B cell (primary cell): ENCODE measurements around the gene RNF141. TPM values are rescaled to one million over a fixed set of nuclear protein-coding genes. Genes with fewer than 3 reads are reported as not detected.

Experiments used
- ATAC-seq: fragments of 200-7000 bp; cut with Tn5 transposase; one replicate; pipeline ENCODE4 v1.10.0; 2021; ENCODE audit warnings: low read depth, mild to moderate bottlenecking, moderate number of reproducible peaks, moderate library complexity
- CTCF ChIA-PET: fragments of 350-600 bp; sonication (Branson Sonifier 250); formaldehyde crosslinking; loops from one replicate; lab custom pipeline; 2021; ENCODE audit warnings: antibody characterized with exemption, inconsistent platforms; lab: Charles Lee
- POLR2A ChIA-PET: fragments of 350-600 bp; sonication (Branson Sonifier 250); formaldehyde crosslinking; loops from one replicate; lab custom pipeline; 2021; ENCODE audit warnings: antibody characterized with exemption; lab: Charles Lee
- DNase-seq: peaks from one replicate; pipeline ENCODE4 v3.0.0; 2013
- H2AFZ ChIP-seq: 2 replicates; pipeline ENCODE4 v1.6.1; 2012; ENCODE audit warnings: mild to moderate bottlenecking, low read depth, low read length; ENCODE audit not compliant: insufficient read depth, poor library complexity, severe bottlenecking
- H3K27ac ChIP-seq, 2 donors: 1 replicate in 1 of 2; 2 replicates in 1 of 2; pipeline ENCODE4 v1.5.1; 2012 to 2013; ENCODE audit warnings: low read length in 2 of 2, mild to moderate bottlenecking in 2 of 2, moderate library complexity in 1 of 2
- H3K27me3 ChIP-seq, 4 experiments: fragments of 200-600 bp in 1 of 4; sonication (generic) in 1 of 4; replicated peaks in 1 of 4; 1 replicate in 2 of 4; 2 replicates in 2 of 4; pipeline versions ENCODE4 v1.6.1 to v1.7.0; 2013 to 2016; ENCODE audit warnings: low read length in 3 of 4, mild to moderate bottlenecking in 2 of 4, mixed read lengths in 1 of 4, moderate library complexity in 1 of 4; ENCODE audit not compliant: insufficient read depth in 4 of 4, control insufficient read depth in 3 of 4; ENCODE audit errors: control extremely low read depth in 1 of 4
- H3K36me3 ChIP-seq, 2 experiments: replicated peaks in 1 of 2; 1 replicate in 1 of 2; 2 replicates in 1 of 2; pipeline versions ENCODE4 v1.6.1 to v1.7.1; 2013; ENCODE audit warnings: low read length in 1 of 2; ENCODE audit not compliant: insufficient read depth in 2 of 2, control insufficient read depth in 1 of 2; ENCODE audit errors: control extremely low read depth in 1 of 2, extremely low read depth in 1 of 2
- H3K4me1 ChIP-seq, 2 donors: fragments of 200-600 bp in 1 of 2; sonication (generic) in 1 of 2; 1 replicate in 1 of 2; 2 replicates in 1 of 2; pipeline versions ENCODE4 v1.5.1 to v1.6.1; 2013 to 2017; ENCODE audit warnings: low read length in 2 of 2; ENCODE audit not compliant: control insufficient read depth in 2 of 2, insufficient read depth in 2 of 2
- H3K4me2 ChIP-seq: replicated peaks from 2 replicates; pipeline ENCODE3; 2012; ENCODE audit warnings: mild to moderate bottlenecking, low read depth, low read length; ENCODE audit not compliant: poor library complexity, severe bottlenecking
- H3K4me3 ChIP-seq, 5 experiments: fragments of 200-600 bp in 1 of 5; sonication (generic) in 1 of 5; 1 replicate in 3 of 5; 2 replicates in 2 of 5; pipeline versions ENCODE4 v1.5.1 to v1.7.0; 2011 to 2016; ENCODE audit warnings: low read length in 4 of 5, mild to moderate bottlenecking in 4 of 5, low read depth in 2 of 5, control low read depth in 1 of 5, moderate library complexity in 1 of 5; ENCODE audit not compliant: insufficient read depth in 1 of 5; ENCODE audit errors: control extremely low read depth in 1 of 5, extremely low read depth in 1 of 5
- H3K79me2 ChIP-seq: fragments of 200-600 bp; sonication (generic); one replicate; pipeline ENCODE4 v1.6.0; 2016; ENCODE audit warnings: low read length; ENCODE audit not compliant: control insufficient read depth, insufficient read depth
- H3K9ac ChIP-seq: fragments of 200-600 bp; sonication (generic); 2 replicates; pipeline ENCODE4 v1.6.1; 2017; ENCODE audit warnings: mild to moderate bottlenecking, low read length, moderate library complexity
- H3K9me3 ChIP-seq, 3 donors: one replicate each; pipeline versions ENCODE4 v1.6.1 to v1.7.1; 2013; ENCODE audit warnings: low read length in 2 of 3; ENCODE audit not compliant: control insufficient read depth in 2 of 3, insufficient read depth in 1 of 3; ENCODE audit errors: control extremely low read depth in 1 of 3
- H4K20me1 ChIP-seq: 2 replicates; pipeline ENCODE4 v1.6.0; 2012; ENCODE audit warnings: mild to moderate bottlenecking, low read length; ENCODE audit not compliant: insufficient read depth, control insufficient read depth, poor library complexity, severe bottlenecking
- H3K27ac Mint-ChIP-seq: one replicate; pipeline ENCODE4 v1.8.0; 2021; ENCODE audit warnings: mixed read lengths
- H3K27me3 Mint-ChIP-seq: one replicate; pipeline ENCODE4 v1.8.0; 2021; ENCODE audit warnings: mixed read lengths
- H3K4me1 Mint-ChIP-seq: one replicate; pipeline ENCODE4 v1.8.0; 2021; ENCODE audit warnings: mixed read lengths
- H3K4me3 Mint-ChIP-seq: one replicate; pipeline ENCODE4 v1.8.0; 2021; ENCODE audit warnings: mixed read lengths
- H3K9me3 Mint-ChIP-seq: one replicate; pipeline ENCODE4 v1.8.0; 2022; ENCODE audit warnings: mixed read lengths; ENCODE audit not compliant: insufficient read depth
- EZH2 ChIP-seq: IDR thresholded peaks from 2 replicates; pipeline ENCODE4 v1.6.1; 2012; ENCODE audit warnings: borderline replicate concordance, low read depth, mild to moderate bottlenecking, moderate library complexity, low read length; ENCODE audit not compliant: insufficient read depth, poor library complexity, severe bottlenecking
- WGBS: methylation state at CpG from one replicate; pipeline ENCODE4 v1.1.5; 2013; ENCODE audit warnings: missing lambda C conversion rate; ENCODE audit not compliant: insufficient coverage; 5-methylcytosine and 5-hydroxymethylcytosine counted together
- intact Hi-C: fragments of 100-400 bp; cut with micrococcal nuclease; formaldehyde crosslinking; loops from one replicate; pipeline ENCODE4 v1.10.0; 2022
- polyA plus RNA-seq: library from polyadenylated mRNA; depleted of rRNA; stranded (reverse); fragments of >200 nt; gene quantifications from 2 replicates; pipeline ENCODE4 v1.2.3, GENCODE V29; 2012
- total RNA-seq, 2 donors: library from RNA; stranded (reverse); fragments of 120-200 nt in 1 of 2; gene quantifications; 1 replicate in 1 of 2; 2 replicates in 1 of 2; pipeline versions ENCODE4 v1.2.3 to v1.2.4, GENCODE V29; 2013 to 2022
- TF ChIP-seq, protein P1 (sequence below): fragments of 200-600 bp; IDR thresholded peaks from one replicate; pipeline ENCODE4 v1.8.0; 2022; ENCODE audit warnings: antibody characterized with exemption, mild to moderate bottlenecking

The RNF141 gene
- total and polyA plus RNA-seq, 2 donors (not counting 1 experiment from before 2014, with no cell fraction given): 23.3 to 48.2 TPM

DNA sequence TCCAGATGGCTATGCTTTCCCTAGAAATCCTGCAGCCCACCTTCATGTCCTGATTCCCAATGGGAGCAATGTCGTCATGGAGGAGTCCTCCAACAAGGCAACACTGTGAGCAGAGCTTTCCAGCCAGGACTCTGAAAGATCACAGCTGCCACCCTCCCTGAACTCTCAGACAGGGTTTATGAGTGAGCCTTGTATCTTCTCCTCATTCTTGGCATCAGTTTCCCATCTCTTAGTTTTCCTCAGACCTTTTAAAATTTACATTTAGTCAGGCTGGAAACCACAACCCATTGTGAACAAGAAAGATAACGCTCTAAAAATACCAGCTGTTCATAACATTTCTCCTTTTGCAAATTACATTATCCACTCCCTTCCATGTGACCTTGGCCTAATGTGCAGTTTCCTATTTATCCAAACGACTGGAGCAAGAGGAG lies 43.1 kb upstream of the RNF141 start:
- no peaks in the 10 kb centered on the region for H4K20me1 ChIP-seq
- H3K79me2 ChIP-seq: no peaks in the 10 kb centered on the region
- Mint-ChIP-seq H3K27me3 (no peaks in the 10 kb centered on the region), H3K4me3 (no peak overlapping the region), H3K4me1 (peaks cover 60% of the 10 kb centered on the region), H3K9me3 (no peaks in the 10 kb centered on the region), H3K27ac (no peak overlapping the region)
- H3K9me3 ChIP-seq: peaks cover 0 to 8% (median 0%) of the 10 kb centered on the region in 3 donors
- POLR2A ChIA-PET: interaction anchor here (0.7 kb wide), 1 partner anchor 55 kb away, joined by 3 read pairs; no protein-coding TSS in a partner anchor
- H3K9ac ChIP-seq: no peak overlapping the region
- intact Hi-C loops: loop anchor here (5.0 kb wide), 1 partner anchor 38 kb away; no protein-coding TSS in a partner anchor
- 26% methylated on average over 2 of the region's 3 CpGs for WGBS
- TF ChIP-seq, protein P1, sequence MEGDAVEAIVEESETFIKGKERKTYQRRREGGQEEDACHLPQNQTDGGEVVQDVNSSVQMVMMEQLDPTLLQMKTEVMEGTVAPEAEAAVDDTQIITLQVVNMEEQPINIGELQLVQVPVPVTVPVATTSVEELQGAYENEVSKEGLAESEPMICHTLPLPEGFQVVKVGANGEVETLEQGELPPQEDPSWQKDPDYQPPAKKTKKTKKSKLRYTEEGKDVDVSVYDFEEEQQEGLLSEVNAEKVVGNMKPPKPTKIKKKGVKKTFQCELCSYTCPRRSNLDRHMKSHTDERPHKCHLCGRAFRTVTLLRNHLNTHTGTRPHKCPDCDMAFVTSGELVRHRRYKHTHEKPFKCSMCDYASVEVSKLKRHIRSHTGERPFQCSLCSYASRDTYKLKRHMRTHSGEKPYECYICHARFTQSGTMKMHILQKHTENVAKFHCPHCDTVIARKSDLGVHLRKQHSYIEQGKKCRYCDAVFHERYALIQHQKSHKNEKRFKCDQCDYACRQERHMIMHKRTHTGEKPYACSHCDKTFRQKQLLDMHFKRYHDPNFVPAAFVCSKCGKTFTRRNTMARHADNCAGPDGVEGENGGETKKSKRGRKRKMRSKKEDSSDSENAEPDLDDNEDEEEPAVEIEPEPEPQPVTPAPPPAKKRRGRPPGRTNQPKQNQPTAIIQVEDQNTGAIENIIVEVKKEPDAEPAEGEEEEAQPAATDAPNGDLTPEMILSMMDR: no peak
- TF ChIP-seq EZH2: no peak
- H2AFZ ChIP-seq: no peak overlapping the region
- H3K4me3 ChIP-seq: no peak overlapping the region
- H3K27ac ChIP-seq: no peak overlapping the region
- no peak for ATAC-seq
- no peak for DNase-seq
- H3K27me3 ChIP-seq: no peaks in the 10 kb centered on the region
- CTCF ChIA-PET: interaction anchor here (2.1 to 2.9 kb wide), 2 partner anchors 22 to 43 kb away, joined by 5 to 16 read pairs; partner anchors contain the start of gene RNF141
- H3K4me1 ChIP-seq: peaks cover 47 to 51% of the 10 kb centered on the region in 2 donors
- peaks cover 0 to 5% of the 10 kb centered on the region in 2 experiments for H3K36me3 ChIP-seq
- H3K4me2 ChIP-seq: no peak overlapping the region

DNA sequence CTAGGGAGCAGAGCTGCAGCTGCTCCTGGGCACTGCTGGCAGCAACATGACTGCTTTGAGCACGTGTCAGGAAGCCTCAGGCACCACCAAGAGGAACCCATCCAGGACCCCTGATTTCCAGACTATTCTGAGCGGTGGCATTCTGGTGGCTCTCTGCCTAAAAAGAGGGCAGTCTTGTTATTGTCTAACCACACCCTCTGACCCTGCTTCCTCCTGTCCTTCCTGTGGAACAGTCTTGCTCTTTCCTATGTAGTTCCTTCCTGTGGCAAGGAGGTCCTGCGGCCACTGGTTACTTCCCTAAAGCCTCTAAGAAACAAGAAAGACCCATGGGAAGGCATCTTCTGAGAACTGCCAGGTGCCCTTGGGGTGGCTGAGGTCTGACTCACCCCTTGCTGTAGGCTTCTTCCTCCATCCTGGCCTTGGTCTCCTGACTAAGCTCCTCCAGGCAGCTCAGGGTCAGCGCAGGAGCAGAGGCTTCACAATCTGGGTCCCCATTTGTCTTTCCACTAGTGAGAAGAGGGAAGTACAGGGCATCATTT lies 40.6 kb upstream of the RNF141 start:
- Histone ChIP-seq H2AFZ (peak overlapping the region; percentile 7), H3K36me3 (peaks cover 0 to 2% of the 10 kb centered on the region in 2 experiments), H3K27me3 (no peaks in the 10 kb centered on the region), H3K27ac (peak overlapping the region; percentile 31 to 70), H3K9me3 (peaks cover 0 to 5% (median 0%) of the 10 kb centered on the region in 3 donors), H3K9ac (peak overlapping the region; percentile 15), H3K4me2 (peak overlapping the region; percentile 59), H3K79me2 (no peaks in the 10 kb centered on the region), H3K4me3 (peak overlapping the region in 1 of 5 experiments; percentile 12), H3K4me1 (peaks cover 55 to 67% of the 10 kb centered on the region in 2 donors), H4K20me1 (no peaks in the 10 kb centered on the region)
- Mint-ChIP-seq H3K4me1 (peaks cover 77% of the 10 kb centered on the region), H3K9me3 (no peaks in the 10 kb centered on the region), H3K27me3 (no peaks in the 10 kb centered on the region), H3K4me3 (peak overlapping the region; percentile 20), H3K27ac (peak overlapping the region; percentile 78)
- ChIA-PET CTCF (no interaction called here), POLR2A (interaction anchor here (1.3 kb wide), 1 partner anchor 41 kb away, joined by 5 read pairs; the partner anchor contains the start of gene RNF141)
- ATAC-seq (peak; percentile 65), DNase-seq (peak; percentile 35)
- 19% methylated on average over 3 of the region's 4 CpGs for WGBS
- intact Hi-C loops: loop anchor here (5.0 kb wide), 1 partner anchor 41 kb away; no protein-coding TSS in a partner anchor
- no peak for TF ChIP-seq EZH2
- TF ChIP-seq, protein P1: no peak
